LHCN-M2 (cell line): ENCODE measurements around the gene NCMAP. TPM values are rescaled to one million over a fixed set of nuclear protein-coding genes. Genes with fewer than 3 reads are reported as not detected.
A peak's percentile ranks its signal among the peaks of the same experiment; 100 is the strongest.
"Not testable (repeated sequence)": the region's sequence is repeated elsewhere in the genome, so short reads cannot be mapped to it uniquely, and the experiment has no call there.

Experiments
- DNase-seq: peaks from one replicate; pipeline ENCODE4 v3.0.0-alpha.2; 2012; ENCODE audit warnings: low read depth
- total RNA-seq: library from RNA; depleted of rRNA; stranded (reverse); fragments of >200 nt; gene quantifications from 2 replicates; pipeline ENCODE4 v1.2.3, GENCODE V29; 2014

Gene NCMAP
- total RNA-seq, 1 experiment from 2014 or later: not detected

DNA sequence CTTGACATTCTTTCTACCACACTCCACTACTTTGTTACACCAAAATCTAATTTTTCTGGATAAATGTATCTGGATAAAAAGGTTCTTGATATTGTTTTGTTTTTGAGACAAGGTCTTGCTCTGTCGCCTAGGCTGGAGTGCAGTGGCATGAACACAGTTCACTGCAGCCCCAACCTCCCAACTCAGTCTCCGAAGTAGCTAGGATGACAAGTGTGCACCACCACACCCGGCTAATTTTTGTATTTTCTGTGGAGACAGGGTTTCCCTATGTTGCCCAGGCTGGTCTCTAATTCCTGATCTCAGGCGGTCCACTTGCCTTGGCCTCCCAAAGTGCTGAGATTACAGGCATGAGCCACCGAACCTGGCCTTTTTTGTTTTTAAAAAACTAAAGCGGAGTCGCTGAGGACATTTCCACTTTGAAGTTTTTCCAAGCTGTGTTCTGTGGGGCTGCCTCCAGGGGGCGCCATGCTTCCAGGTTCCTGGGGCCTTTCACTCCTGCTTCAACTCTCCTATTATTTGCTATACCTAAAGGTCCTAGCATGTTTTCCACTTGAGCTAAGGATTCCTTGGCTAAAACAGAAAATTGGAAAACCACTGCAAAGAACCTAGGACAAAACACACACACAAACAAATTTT is 14.1 kb upstream of the NCMAP start:
- no peak for DNase-seq

- no peak for DNase-seq
These were observed 11.6 kb upstream of the NCMAP start for GRCh38 chr1:24544239-24544638.

DNA sequence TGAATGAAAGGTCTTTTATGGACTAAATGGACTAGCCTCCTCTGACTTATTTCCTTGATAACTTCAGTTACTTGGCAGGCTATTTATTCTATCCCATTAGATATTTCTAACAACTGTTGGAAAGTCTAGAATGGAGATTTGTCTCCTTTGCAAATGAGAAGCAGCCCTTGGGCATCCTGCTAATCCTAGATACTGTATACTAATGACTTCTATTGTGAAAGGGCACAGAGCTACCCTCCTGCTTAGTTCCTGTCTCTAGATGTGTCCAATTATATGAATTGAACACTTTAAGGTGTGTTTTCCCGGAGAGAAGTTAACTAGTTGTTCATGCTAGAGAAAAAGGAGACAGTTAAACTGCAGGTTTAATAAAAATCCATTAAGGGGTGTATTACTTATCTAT is 10.2 kb upstream of the NCMAP start:
- DNase-seq: no peak

GRCh38 chr1:24547195-24547594 is 8.7 kb upstream of the NCMAP start:
- DNase-seq: no peak

GRCh38 chr1:24548070-24548469 is 7.8 kb upstream of the NCMAP start:
- no peak for DNase-seq

GRCh38 chr1:24549210-24549609 is 6.7 kb upstream of the NCMAP start:
- not testable (repeated sequence) for DNase-seq

DNA sequence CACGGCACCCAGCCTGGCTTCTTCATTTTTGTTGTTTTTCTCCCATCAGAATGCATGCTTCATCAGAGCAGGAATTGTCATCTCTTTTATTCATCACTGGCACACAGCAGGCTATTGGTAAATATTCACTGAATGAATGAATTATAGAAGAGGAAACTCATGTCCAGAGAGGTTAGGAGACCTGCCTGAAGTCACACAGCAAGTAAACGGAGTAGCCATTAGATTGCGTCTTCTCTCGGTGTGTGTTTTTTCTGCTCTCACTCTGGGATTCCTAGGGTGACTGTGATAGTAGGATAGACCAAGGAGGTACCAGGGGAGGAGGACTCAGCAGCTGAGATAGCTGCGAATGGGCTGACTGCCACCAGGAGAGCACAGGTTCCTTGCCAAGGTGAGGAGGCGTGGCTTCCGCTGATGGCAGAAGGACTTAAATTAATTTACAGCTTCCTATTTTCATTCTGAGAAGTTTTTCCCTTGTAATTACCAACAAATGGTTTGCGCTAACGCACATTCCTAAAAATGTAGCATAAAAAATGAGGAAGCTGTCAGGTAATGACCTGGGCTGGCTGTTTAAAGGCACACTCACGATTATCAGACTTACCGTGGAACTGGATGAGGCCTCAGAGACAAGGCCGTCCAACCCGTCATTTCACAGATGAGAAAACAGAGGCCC is 4.5 kb upstream of the NCMAP start:
- DNase-seq: no peak

GRCh38 chr1:24551960-24552571 is 3.8 kb upstream of the NCMAP start:
- peak; percentile 12 for DNase-seq

GRCh38 chr1:24553931-24554330 is 2.0 kb upstream of the NCMAP start:
- DNase-seq: no peak

GRCh38 chr1:24554714-24555113 is 1.2 kb upstream of the NCMAP start:
- no peak for DNase-seq

DNA sequence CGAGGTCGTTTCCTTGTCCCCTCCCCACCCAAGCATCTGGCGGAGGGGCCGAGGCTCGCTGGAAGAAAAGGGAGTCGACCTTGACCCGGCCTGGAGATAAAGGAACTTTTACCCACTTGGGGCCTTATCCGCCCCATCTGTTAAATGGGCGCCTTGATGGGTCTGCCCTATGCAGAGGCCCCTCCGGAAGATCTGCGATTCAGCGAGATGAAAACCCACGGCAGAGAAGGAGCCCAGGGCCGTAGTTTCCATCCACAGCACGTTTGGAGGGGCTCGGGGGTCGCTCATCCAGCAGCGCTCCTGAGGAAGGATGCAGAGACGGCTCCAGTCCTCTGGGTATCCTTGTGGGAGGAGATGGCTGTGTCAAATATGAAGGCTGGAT is 518 bp downstream of the NCMAP start:
- no peak for DNase-seq

DNA sequence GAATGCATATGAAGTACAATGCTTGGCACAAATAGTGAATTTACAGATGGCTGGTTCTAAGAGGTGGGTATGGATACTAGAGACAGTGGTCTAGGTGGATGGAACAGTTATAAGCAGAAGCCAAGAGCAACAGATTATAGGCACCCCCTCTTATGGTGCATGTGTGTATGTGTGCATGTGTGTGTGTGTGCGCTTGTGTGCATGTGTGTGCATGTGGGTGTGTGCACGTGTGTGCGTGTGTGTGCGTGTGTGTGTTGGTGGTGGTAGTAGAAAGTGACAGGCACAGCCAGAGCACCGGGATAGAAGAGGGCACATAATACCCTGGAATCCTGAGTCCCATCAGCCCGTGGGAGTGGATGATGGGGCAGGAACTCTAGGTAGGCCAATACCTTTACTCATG is 1.3 kb downstream of the NCMAP start:
- DNase-seq: no peak

- DNase-seq: no peak
These were observed 1.8 kb downstream of the NCMAP start for GRCh38 chr1:24557711-24558131.

- no peak for DNase-seq
These were observed 2.6 kb downstream of the NCMAP start for GRCh38 chr1:24558455-24558854.

- DNase-seq: peak; percentile 82
These were observed 3.3 kb downstream of the NCMAP start for GRCh38 chr1:24558902-24559791.

GRCh38 chr1:24560361-24560760 is 4.5 kb downstream of the NCMAP start:
- no peak for DNase-seq

GRCh38 chr1:24562625-24563024 is 6.7 kb downstream of the NCMAP start:
- no peak for DNase-seq

- DNase-seq: no peak
These were observed 8.8 kb downstream of the NCMAP start for GRCh38 chr1:24564695-24565094.

GRCh38 chr1:24566236-24566867 is 10.5 kb downstream of the NCMAP start:
- DNase-seq: no peak

GRCh38 chr1:24567792-24568388 is 12.0 kb downstream of the NCMAP start:
- no peak for DNase-seq

- DNase-seq: no peak
These were observed 12.6 kb downstream of the NCMAP start for GRCh38 chr1:24568475-24568874.
